Stimulated activated CD4-positive, alpha-beta T cell treated with anti-CD3 and anti-CD28 coated beads, Interleukin-2, amount 100 ng/mL, for 24 hours (primary cell): Measurements from ENCODE around the gene TBC1D10A.

Source experiments
- DNase-seq, 2 donors: peaks; one replicate each; pipeline ENCODE4 v3.0.0-alpha.2; 2020

TBC1D10A gene

GRCh38 chr22:30265131-30265720, 61.5 kb downstream of the TBC1D10A start:
- peak in 1 of 2 donors; percentile 17 for DNase-seq

DNA sequence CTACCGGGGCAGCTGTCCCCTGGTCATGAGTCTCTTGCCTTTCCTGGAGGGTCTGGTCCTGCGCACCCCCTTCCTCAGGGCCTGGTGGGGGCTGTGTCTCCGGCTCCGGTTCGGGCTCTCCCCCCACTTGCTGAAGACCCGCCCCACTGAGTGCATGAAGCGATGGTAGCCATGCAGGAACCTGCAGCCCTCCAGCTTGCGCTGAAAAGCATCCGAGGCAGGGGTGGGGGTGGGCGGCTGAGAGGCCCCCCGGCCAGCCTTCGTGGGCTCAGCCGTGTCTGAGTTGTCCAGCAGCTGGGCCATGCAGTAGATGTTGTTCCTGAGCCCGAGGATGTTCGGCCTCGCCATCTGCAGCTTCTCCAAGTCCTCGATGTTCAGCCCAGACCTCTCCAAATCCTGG, 62.9 kb downstream of the TBC1D10A start:
- no peak for DNase-seq

DNA sequence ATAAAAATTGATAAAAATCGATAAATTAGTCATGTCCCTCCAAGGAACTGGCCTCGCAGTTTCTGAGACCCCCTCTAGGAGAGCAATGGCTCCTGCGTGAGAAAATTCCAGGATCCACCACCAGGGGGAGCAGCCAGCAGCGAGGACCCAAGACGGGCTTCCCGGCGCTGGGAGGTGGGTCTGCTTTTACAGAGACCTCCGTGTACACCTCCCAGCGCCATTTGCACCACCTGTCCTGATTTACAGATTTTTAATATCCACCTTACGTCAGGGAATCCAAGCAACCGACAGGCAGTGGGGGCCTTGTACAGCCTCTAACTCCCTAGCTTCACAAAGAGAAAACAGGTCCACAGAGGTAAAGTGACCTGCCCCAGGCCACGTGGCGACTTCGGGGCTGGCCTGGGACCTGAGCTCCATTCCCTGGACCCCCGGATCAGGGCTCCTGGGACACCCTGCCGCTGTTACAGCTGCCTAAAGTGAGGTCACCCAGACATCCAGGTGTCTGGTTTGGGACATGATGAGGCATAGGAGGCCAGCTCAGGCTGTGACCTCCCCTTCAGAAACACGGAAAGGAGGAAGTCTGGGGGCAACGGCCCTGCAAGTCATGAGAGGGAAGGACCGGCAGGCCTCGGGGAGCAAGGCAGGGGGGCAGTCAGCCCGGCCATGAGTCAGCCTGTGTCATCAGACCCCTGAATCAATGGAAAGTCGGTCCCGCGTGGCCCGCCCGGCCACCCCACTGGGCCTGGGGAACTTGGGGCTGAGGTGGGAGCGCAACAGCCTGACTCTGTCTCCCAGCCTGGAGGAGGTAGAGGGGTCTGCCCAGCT, 63.6 kb downstream of the TBC1D10A start:
- peak; percentile 89 to 90 for DNase-seq

GRCh38 chr22:30262112-30262511, 64.6 kb downstream of the TBC1D10A start:
- DNase-seq = no peak

GRCh38 chr22:30261134-30261533, 65.6 kb downstream of the TBC1D10A start:
- DNase-seq = no peak

DNA sequence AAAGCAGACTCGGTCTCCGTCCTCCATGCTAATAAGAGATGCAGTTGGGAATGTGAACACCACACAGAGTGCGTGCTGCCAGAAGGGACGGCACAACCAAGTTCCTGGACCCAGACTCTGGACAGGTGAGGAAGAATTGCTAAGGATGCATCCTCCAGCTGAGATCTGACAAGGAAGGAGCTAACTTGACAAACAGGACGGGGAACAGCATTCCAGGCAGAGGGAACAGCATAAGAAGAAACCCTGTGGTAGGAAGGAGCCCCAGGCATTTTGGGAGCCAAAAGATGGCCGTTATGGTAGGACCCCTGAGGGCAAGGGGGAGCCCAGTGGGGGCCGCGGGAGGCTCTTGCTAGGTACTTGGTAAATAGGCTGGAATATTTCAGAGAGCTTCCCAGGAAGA, 66.1 kb downstream of the TBC1D10A start:
- no peak for DNase-seq

GRCh38 chr22:30260276-30260675, 66.5 kb downstream of the TBC1D10A start:
- DNase-seq = no peak

DNA sequence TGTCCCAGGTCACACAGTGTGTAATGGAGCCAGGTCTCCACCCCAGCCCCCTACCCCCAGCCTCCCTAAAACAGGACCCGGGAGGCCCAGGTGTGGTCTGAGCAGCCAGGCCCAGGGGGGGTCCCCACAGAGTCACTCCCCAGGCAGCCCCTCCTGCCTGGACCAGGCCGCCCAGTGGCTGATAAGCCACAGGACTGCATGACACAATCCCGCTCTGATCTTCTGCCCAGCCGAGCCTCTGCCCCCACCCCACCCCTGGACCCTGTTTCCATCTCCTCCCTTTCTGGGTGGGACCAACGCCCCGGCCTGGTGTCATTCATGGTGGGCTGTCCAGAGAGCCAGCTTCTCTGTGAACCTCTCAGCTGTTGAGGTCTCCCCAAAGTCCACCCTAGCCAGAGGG, 72.4 kb downstream of the TBC1D10A start:
- no peak for DNase-seq

GRCh38 chr22:30253205-30253852, 73.4 kb downstream of the TBC1D10A start:
- no peak for DNase-seq

GRCh38 chr22:30252411-30253204, 74.1 kb downstream of the TBC1D10A start:
- DNase-seq = no peak

DNA sequence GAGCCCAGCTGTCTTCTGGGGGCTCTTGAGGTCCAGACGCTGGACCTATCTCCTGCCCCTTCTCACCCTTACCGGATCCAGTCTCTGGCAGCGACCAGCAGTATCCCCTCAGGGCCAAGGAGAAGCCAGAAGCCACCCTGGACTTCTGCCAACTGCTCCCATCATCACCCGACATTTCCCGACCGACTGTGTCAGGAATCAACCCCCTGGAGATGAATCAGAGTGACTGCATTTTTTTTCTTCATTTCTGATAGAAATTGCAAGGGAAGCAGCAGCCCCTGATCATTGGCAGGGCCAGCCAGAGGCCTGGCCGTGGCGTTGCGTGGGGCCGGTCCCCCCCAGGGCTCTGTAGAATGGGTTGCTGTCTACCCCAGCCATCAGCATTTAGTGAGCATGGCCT, 75.0 kb downstream of the TBC1D10A start:
- DNase-seq = no peak

DNA sequence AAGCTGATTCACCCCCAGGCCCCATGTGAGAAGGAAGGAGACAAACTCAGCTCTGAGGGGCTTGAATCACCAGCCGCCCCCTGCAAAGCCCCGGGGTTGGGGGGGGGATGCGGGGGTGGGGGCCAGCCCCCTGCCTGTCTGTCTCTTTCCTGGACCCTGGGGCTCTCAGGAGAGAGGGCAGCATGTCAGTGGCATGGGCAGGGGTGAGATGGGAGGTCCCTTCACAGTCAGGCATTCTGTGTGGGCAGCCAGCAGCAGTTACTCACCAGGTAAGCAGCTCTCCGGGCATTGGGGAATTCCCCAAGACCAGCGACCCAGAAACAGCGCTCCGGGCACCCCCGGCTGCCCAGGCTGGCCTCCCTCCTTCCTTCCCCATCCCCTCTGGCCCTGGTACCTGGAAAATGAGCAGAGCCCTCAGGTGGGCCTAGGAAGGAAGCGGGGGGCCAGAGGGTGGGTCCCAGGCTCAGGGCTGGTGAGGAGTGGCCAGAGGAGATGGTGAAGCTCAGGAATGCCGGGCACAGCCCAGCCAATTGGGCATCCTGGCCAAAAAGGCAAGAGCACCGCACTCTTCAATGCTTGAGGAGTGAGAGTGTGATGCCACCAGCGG, 76.0 kb downstream of the TBC1D10A start:
- DNase-seq = peak; percentile 54 to 58

- no peak for DNase-seq
Measured at GRCh38 chr22:30250039-30250565, 76.6 kb downstream of the TBC1D10A start.

GRCh38 chr22:30249049-30250038, 77.4 kb downstream of the TBC1D10A start:
- DNase-seq = no peak

DNA sequence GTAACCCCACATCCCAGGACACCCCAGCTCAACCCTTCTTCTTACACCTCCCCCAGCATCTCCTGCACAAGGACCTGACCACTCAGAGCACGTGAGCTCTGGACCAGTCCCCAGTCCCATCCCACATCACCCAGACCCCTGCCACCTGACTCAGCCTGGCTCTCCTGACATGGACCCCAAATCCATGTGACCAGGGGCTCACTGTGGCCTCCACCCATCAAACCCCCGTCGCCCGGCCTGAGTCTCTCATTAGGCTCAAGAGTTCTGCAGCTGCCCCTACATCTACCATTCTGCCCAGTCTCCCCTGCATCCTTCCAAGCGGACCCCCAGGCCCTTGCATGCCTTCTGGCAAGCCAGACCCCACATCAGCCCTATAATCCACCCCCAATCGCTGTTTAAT, 78.3 kb downstream of the TBC1D10A start:
- DNase-seq = no peak

- DNase-seq = no peak
Measured at GRCh38 chr22:30247974-30248373, 78.8 kb downstream of the TBC1D10A start.

GRCh38 chr22:30247561-30247960, 79.2 kb downstream of the TBC1D10A start:
- DNase-seq = no peak

DNA sequence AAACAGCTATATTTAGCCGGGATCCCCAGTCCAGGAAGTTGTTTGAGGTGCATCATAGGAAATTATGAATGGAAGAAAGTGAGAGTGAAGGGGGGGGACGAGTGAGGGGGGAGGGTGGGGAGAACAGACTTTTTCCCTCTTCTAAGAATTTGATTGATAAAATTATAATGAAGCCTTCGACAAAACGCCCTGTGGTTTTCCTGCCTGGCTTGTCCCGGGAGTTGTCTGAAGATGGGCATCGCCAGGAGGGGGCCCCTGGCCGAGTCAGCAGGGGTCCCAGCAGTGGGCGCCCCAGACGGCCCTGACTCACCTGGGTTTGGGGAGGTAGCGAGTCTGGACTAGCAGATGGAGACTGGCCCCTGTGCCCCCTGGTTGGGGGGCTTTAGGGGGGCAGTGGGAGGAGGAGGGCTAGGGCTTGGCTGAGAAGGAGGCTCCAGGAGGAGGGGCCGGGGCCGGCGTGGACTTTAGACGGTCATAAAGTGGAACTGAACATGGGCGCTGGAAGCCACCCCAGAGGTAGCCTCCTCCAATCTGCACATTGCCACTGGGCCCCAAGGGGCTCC, 79.8 kb downstream of the TBC1D10A start:
- DNase-seq = peak in 1 of 2 donors; percentile 50

DNA sequence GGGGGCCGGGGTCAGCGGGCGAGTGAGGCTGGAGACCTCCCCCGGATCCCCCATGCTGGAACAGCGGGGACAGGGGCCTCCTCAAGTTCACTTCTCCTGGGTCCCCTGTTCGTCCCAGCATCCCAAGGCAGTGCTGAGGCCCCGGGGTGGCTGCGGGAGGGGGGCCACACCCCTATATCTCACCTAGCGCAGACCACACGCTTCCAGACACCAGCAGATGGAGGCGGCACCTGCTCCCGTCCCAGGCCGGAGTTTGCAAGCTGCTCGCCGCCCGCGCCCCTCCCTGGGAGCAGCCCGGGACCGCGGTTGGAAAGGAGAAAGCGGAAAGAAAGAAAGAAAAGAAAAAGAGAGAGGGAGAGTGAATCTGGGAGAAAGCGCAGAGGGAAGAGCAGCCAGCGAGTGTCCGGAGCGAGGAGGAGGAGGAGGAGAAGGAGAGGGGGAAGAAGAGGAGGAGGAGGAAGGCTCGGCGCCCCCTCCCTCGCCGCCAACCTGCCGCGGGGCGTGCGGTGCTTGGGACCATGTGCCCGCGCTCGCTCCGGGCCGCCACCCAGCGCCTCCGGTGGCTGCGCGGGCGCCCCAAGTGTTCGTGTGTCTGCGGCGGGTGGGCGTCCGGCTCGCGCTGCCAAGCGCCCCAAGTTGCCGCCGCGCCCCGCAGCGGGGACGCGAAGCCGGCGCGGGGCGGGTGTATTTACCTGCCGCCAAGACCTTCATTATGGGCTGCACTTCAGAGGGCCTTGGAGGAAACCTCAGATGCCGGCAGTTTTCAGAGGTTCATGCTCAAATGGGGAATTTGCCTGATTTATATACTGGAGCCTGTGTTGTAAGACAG, 80.5 kb downstream of the TBC1D10A start, which contains the start of gene LIF:
LIF (minus strand) TSS at position 775 of the 829 bp plus-strand sequence; CDS start at position 711, 64 bp downstream.
- DNase-seq = peak; percentile 63 to 72
